HG03095 (cell line): ENCODE data around the gene ZNF526.

ENCODE experiments used
- ATAC-seq: cut with Tn5 transposase; IDR thresholded peaks from one replicate; pipeline ENCODE4 v1.9.1; 2021; ENCODE audit warnings: moderate library complexity; ENCODE audit not compliant: unreplicated experiment

ZNF526 gene

DNA sequence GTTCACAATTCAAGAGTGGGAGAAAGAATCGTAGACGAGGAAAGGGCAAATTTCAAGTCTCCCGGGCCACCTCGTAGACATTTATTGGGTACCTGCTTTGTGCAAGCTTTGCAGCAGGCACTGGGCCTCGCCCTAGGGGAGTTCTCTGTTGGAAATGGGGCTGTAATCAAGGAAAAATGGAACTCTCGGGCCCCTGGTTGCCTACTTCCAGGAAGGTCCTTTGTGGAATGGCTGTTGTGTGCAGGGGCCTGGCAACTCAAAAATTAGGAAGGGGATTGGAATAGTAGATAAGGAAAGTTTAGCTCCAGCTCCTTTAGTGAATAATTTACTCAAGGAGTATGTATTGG is 612 bp downstream of the ZNF526 start:
- ATAC-seq = no peak

DNA sequence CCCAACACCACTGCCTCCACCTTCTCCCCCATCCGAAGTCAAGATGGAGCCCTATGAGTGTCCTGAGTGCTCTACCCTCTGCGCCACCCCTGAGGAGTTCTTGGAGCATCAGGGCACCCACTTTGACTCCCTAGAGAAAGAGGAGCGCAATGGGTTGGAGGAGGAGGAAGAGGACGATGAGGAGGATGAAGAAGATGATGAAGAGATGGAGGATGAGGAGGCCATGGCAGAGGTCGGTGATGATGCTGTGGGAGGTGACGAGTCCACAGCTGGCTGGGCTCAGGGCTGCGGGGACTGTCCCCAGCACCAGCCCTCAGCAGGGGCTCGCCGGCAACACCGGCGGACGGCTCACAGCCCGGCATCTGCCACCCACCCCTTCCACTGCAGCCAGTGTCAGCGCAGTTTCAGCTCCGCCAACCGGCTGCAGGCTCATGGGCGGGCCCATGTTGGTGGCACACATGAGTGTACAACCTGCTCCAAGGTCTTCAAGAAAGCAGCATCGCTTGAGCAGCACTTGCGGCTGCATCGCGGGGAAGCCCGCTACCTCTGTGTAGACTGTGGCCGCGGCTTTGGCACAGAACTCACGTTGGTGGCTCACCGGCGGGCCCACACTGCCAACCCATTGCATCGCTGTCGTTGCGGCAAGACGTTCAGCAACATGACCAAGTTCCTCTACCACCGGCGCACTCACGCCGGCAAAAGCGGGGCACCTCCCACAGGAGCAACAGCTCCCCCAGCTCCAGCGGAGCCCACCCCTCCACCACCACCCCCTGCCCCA is 5.0 kb downstream of the ZNF526 start:
- ATAC-seq = no peak

DNA sequence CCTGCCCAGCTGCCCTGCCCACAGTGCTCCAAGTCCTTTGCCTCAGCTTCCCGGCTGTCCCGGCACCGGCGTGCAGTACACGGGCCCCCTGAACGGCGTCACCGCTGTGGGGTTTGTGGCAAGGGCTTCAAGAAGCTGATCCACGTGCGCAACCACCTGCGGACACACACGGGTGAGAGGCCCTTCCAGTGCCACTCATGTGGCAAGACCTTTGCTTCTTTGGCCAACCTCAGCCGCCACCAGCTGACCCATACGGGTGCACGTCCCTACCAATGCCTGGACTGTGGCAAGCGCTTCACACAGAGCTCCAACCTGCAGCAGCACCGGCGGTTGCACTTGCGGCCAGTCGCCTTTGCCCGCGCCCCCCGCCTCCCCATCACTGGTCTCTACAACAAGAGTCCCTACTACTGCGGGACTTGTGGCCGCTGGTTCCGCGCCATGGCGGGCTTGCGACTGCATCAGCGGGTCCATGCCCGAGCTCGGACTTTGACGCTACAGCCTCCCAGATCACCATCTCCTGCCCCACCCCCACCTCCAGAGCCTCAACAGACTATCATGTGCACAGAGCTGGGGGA is 5.7 kb downstream of the ZNF526 start:
- ATAC-seq = no peak

DNA sequence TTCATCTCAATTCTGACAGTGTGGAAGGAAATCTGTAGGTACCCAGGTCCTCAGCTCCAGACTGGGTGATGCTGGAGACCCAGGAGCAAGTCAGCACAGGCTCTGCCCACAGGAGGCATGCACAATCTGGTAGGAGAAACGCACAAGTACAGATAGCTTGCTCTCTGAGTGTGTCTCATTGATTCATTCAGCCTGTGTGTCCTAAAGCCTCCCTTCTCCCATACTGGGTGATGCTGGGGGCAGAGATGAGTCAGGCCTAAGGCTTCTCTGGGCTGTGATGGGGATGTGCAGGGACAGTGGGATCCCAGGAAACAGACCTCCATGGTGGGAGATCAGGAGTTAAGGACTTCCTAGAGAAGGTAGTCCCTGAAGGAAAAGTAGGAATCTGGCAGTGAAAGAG is 6.8 kb downstream of the ZNF526 start:
- no peak for ATAC-seq

DNA sequence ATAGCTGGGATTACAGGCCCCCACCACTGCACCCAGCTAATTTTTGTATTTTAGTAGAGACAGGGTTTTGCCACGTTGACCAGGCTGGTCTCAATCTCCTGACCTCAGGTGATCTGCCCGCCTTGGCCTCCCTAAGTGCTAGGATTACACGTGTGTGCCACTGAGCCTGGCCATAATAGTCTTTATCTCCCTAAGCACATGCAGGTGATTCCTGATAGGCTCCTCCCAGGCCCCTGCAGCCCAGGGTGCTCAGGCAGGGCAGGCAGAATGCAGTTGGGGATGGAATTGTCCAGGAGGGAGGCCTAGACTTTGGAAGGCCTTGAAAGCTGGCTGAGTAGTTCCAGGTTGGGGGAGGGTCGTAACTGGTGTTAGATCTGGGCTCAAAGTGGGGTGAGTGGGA is 8.5 kb downstream of the ZNF526 start:
- ATAC-seq = no peak

DNA sequence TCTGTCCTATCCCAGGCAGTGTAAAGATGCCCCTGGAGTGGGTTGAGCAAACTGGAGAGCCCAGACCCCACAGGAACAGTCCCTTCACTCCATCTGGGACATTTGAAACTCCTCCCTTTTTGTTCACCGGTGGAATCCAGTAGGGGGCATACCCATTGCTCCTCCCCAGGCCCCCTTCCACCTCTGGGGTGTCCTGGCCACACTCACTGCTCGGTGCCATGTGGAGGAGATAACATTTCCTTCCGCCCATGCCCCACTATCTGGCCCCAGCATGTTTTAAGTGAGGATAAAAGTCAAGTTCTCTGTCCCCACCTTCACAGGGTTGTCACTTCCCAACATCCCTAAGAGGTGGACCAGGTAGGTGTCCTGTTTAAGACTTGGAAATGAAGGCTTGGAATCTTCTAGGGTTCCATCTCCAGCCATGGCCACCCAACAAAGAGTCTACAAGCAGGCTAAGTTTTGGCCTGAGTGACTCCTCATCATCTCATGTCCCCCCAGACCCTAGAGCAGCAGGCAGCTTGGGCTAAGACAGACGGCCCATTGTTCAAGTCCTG is 9.3 kb downstream of the ZNF526 start:
- ATAC-seq = no peak

DNA sequence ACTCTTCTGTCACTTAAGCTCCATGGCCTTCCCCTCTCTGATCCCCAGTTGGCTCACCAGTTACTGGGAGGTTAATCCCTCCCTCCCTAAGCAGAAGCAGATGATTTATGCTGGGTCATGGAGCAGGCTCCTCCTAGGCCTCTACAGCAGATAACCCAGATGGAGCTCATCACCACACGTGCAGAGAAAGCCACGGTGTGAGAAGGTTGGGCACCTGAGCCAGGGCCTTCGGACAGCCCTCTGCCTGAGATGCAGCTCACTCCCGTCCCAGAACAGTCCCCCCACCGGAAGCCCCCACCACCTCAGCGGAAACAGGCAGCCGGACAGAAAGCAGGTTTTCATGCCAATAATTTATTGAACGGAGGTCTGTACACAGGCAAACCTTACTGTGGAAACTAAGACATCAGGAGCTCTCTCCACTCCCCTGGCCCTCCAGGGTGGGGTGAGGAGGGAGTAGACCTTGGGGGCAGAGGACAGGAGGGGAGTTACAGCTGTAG is 9.8 kb downstream of the ZNF526 start:
- no peak for ATAC-seq

DNA sequence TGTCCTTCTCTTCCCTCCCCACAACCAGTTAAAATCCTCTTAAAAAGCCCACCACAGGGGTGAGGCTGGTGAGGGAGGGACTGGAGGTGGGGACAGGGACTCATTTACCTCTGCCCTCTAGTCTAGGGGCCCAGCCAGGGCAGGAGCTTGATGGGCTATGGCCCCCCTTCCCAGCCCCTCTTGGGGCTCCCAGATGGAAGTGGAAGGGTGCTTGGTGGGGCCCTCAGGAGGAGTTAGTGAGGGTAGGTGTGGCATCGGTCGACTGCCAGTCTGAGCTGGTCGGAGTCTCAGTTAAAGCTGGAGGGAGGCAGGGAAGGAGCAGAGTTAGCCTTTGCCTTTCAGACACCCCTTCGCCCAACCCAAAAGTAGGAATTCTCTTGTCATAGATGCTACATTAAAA is 10.5 kb downstream of the ZNF526 start:
- ATAC-seq = no peak

DNA sequence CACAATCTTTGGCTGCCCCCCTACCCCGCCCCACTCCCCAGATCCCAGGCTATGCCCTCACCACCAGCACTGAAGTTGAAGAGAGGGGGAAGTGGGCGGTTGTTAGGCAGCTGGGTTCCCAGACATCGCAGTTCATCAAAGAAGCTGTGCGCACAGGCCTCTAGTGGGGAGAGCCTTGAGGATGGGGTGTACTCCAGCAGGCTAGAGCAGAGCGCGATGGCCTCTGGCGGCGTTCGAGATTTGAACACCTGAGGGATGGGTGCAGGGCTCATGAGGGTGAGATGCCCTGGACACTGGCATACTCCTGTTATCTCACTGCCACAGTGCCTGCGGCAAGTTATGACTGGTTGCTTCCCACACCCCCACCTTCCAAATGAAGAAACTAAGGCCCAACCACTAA is 12.3 kb downstream of the ZNF526 start:
- ATAC-seq = no peak

DNA sequence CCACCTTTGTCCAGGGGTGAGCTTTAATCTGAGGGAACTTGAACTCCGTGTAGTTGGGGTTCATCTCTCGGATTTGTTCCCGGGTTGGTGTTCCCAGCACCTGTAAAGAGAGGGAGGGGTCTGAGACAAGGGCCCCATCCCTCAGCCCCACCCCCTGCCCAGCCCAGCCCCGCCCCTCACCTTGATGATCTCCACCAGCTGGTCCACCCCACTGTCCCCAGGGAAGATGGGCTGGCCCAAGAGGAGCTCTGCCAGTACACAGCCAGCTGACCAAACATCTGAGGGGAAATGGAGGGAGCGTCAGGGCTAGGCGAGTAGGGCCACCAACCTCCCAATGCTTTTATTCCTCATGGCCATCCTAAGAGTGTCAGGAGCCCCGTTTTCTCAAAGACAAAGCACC is 13.0 kb downstream of the ZNF526 start:
- no peak for ATAC-seq

DNA sequence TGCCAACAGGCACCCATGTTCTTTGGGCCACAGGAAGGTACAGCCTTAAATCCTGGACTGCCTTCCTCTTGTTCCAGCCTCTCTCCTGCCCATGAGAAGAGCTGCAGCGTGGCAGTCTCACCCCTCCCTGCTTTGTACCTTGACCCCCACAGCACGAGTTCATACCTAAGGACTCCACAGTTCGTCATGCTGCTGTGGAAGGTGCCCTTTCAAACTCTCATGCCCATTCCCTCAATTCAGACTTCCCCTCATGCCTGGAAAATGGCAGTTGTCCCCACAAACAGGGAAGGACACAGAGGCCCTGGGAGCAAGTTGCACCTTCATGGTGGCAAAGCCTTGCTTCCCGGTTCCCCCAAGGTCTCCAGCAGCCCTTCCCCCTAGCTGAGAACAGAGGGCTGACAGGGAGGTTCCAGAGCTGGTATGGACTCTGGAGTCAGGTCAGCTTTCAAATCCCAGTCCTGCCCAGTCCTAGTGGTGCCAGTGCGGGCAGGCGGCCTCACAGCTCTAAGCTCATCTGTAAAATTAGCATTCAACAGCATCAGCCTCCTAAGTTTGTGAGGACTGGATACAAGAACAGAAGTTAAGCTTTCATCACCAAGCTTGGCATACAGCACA is 13.7 kb downstream of the ZNF526 start:
- no peak for ATAC-seq

DNA sequence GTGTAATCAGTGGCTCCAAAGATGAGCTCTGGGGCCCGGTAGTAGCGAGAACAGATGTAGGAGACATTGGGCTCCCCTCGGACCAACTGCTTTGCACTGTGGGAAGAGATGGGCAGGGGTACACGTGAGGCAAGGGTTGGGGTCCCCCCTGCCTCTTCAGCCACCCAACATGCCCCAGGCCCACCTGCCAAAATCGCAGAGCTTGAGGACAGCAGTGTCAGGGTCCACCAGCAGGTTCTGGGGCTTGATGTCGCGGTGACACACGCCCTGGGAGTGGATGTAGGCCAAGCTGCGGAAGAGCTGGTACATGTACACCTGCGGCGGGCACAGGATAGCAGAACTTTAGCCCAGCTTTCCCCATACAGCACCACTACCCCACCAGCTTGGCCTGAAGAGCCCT is 14.3 kb downstream of the ZNF526 start:
- ATAC-seq = no peak

DNA sequence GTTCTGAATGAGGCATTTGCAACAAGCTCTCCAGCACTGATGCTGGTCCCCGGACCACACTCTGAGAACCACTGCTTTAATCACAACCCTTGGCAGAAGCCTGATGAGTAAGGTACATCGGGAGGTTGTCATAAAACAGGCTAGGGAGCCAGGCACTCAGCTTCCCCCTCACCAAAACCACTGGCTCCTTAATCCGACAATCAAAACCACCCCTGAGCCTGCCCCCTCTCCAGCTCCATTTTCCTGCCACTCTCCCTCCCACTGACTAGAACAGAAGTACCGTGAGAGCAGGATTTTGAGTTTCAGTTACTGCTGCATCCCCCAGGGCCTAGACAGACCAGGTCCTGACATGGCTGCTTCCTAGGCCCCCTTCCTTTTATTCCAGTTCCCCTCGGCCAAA is 15.1 kb downstream of the ZNF526 start:
- no peak for ATAC-seq

DNA sequence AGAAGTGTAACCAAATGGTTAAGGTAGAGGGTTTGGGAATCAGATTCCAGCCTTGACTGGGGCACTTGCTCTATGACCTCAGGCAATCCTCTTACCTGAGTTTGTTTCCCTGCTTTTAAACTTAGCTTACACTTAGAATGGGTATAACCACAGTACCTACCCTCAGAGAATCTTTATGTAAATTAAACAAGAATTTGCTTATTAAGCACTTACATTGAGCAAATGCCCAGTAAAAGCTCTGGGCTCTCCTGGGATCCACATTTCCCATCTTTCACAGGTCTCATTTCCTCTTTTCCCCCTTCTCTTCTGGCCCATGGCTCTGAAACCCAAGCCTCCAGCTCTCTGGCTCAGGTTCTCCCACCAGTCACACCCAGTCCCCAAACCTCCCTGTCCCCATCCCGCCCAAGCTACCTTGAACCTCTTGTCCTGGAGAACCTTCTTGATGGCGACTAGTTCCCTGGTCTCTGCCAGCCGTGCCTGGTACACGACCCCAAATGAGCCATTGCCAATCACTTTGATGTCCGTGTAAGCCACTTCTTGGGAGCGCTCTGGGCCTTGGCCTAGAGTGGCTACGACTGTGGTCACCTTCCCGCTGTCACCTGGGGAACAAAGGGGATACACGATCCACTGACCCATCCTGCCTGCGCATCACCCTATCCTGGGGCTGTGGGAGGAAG is 19.6 kb downstream of the ZNF526 start:
- no peak for ATAC-seq

DNA sequence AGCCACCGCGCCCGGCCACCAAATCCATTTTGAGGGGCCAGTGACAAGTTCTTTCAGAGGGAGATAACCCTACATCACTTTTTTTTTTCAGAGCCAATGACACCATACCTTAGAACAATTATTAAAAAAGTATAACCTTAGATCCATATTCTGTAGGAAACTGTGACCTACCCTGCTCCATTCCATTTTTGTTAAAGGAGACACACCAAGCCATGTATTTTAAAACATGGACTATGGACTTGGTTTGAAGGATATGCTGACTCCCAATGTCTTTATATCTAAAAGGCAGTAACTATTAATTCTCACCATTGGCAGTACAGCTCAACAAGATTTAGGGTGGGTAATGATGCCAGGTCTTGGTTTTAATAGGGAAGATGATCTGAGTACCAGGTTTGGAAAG is 21.2 kb downstream of the ZNF526 start:
- ATAC-seq = no peak

DNA sequence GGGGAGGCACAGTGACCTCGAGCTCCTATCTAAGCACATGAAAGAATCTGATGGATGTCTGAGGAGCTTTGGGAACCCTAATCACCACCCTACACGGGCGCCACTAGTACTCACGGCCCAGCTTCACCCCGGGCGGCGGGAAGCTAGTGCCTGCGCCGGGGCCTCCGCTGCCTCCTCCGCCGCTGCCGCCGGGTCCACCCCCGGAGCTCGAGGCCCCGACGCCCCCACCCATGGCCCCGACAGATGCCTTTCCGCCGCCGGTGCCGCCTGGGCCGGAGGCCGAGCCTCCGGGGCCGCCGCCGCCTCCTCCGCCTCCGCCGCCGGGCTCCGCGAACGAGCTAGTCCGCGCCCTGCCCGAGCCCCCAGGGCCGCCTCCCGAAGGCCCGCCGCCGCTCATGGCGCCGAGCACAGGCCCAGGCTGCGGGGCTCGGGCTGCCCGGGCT is 22.0 kb downstream of the ZNF526 start:
- ATAC-seq = no peak

DNA sequence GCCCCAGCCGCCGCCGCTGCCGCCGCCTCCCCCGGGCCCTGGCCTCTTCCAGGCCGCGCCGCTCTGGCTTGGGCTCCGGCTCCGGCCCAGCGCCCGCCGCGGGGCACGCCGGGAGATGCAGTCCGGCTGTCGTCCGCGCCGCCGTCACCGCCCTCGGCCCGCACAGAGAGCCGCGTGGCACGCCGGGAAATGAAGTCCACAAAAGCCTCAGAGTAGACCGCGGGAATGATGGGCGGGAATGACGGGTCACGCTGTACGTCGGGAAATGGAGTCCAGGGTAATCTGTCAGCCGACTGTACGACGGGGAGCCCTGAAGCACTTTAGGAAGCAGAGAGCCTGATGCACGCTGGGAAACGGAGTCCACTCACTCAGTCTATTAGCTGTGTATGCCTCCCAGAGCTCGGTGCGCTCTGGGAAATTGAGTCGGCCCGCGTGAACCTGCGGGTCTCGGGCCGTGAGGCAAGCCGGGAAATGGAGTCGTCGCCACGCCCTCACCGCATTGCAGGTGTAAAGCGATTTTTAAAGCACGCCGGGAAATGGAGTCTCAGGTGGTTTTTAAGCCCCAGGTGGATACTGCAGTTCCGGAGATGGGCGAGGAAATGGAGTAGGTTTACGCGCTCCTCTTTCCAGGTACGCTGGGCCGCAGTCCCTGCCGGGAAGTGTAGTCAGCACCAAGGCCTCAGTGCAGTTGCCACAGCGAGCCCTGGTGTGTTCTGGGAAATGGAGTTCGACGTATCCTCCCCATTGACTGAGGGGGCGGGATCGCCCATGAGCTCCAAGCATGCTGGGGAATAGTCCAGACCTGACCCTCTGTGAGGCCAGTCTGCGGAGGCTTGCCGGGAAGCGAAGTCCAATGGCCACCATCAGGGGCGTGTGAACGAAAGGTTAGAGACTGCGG is 22.6 kb downstream of the ZNF526 start, which contains the start of gene GSK3A:
Gene GSK3A, minus strand, starts transcription at position 91 of the 898 bp plus-strand sequence. CDS start 137 bp downstream, outside the sequence.
- ATAC-seq = peak; percentile 60

DNA sequence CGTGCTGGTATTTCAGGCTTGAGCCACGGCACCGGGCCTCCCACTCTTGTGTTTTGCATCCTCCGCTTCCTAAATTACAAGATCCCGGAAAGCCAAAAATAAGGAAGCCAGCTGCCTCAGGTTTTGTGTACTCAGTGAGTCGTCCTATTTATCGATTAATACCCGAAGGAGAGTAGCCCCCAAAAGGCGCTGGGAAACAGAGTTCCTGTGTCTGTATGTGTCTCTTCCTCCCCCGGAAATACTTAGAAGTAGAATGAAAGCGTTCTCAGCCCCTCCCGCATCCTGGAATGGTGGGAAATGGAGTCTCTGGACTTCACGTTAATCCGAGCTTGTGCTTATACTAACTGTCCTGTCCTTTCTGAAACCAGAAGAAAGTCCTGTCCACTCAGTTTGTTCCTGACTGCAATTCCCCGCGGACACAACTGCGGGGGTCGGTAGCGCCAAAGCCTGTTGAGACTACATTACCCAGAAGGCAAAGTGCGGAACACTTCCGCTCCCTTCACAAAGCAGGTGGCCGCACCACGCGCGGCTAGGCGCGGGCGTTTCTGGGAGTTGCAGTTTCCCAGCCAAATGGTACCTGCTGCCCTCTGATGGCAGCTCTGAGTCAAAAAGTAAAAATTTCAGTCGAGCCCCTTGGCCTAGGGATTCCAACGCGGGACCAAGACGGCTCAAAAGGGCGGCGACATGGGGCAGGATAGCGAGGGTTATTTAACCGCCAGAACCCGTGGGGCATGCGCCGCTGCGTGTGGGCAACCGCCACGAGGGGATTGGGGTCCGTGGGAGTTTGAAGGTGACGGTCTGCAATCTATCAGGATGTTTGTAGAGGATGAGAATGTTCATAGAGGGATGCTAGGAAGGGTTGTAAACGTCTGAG is 24.5 kb downstream of the ZNF526 start:
- ATAC-seq = peak; percentile 40

DNA sequence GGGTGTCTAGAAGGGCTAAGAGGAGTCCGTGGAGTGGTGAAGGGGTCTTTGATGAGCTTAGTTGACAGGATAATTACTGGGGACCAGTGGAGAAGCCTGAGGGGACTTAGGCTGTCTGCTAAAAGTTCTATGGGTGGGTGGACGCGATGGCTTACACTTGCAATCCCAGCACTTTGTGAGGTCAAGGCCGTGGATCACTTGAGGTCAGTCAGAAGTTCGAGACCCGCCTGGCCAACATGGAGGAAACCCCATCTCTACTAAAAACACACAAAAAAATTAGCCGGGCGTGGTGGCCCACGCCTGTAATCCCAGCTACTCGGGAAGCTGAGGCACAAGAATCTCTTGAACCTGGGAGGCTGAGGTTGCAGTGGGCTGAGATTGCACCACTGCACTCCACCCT is 25.1 kb downstream of the ZNF526 start:
- no peak for ATAC-seq
